Left forelimb (tissue), 1 donor: Measurements from ENCODE around the gene BST2.

Experiments used
- DNase-seq: peaks from one replicate; pipeline ENCODE4 v3.0.0-alpha.2; 2018; ENCODE audit warnings: low spot score

BST2 gene

DNA sequence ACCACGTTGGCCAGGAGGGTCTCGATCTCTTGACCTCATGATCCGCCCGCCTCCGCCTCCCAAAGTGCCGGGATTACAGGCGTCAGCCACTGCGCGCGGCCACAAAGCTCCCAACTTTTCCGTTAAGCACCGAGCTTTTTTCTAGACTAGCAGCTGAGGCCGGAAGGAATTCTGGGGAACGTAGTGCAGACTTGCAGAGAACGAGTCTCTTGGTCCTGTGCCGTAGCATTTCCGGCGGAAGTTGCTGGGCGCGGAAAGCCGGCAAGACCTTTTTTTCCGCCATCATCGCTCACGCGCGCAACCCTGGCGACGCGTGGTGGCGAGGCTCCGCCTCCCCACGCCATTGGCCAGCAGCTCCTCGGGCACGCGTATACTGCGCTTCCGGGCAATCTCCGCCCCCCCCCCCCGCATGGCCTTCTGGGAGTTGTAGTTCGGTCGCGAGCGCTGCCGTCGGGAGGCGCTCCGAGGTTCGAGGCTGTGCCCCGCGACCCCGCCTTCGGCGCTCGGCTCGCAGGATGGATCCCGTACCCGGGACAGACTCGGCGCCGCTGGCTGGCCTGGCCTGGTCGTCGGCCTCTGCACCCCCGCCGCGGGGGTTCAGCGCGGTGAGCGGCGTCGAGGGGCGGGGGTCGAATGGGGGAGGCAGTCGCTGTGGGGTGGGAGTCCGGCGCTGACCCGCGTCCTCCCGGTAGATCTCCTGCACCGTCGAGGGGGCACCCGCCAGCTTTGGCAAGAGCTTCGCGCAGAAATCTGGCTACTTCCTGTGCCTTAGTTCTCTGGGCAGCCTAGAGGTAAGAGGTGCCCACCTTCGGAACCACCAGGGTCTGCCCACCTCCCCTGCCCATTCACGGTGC is 14.4 kb upstream of the BST2 start, which contains the start of gene MVB12A:
MVB12A (plus strand) TSS at position 427 of the 854 bp plus-strand sequence; CDS start at position 516, 89 bp downstream.
- DNase-seq, result peak; percentile 99

DNA sequence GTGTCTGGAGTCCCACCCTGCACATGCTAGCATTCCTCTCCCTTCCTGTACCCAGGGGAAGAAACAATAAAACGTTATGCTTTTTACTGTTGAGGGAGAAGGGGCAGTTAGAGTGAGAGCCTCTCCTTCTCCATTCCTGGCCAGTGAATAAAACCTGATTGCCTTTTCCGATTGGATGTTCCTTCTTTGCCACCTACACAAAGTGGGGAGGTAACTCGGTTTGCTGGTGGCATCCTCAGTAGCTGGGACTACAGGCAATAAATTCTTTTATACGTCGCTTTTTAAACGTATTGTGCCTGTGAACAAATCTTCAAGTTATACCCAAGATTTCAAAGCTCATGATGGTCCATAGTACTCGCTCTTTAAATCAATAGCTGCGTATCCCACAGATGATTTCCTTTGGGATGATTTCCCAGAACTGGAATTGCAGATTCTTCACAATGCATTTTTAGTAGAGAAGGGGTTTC is 13.8 kb upstream of the BST2 start:
- DNase-seq, result no peak

DNA sequence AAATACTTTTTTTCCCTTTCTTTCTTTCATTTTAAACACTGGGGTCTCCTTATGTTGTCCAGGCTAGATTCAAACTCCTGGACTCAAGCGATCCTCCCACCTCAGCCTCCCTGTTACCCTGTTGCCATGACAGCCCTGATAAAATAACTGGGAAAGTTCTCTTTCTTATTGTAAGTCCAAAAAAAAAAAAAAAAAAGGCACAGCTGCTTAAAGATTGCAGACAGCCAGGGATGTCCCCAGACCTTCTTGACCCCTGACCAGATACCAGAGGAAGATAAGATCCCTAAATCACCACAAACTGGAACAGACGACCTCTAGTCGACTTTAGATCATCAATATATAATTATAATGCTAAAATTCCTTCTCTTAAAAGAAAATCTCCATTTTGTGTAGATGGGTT is 13.3 kb upstream of the BST2 start:
- DNase-seq, result no peak

DNA sequence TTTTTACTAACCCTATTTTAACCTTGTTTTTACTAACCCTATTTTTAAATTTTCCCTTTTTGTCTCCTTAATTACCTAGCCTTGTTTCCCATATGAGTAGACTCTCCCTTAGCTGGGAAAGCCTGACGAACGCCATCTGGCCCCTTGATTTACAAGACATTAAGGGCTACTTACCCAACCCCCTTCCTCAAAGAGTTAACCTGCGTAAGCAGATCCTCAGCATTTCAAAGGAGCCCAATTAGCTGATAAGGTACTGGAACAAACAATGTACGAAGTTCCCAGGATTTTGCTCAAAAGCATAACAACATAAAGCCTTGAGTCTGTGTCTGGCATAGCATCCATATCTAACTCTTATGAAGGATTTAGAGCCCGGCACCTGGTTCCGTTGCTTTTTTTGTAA is 9.7 kb upstream of the BST2 start:
- no peak for DNase-seq

DNA sequence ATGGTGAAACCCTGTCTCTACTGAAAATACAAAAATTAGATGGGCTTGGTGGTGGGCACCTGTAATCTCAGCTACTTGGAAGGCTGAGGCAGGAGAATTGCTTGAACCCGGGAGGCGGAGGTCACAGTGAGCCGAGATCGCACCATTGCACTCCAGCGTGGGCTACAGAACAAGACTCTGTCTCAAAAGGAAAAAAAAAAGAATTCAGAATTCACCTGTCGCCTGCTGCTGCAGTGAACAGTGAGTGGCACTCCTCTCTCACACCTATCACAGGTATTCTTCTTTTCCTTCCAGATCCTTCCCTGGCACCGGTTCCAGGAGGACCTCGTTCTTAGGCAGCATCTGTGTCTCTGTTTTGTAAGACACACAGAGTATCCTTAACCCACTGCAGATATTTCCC is 8.7 kb upstream of the BST2 start:
- no peak for DNase-seq

DNA sequence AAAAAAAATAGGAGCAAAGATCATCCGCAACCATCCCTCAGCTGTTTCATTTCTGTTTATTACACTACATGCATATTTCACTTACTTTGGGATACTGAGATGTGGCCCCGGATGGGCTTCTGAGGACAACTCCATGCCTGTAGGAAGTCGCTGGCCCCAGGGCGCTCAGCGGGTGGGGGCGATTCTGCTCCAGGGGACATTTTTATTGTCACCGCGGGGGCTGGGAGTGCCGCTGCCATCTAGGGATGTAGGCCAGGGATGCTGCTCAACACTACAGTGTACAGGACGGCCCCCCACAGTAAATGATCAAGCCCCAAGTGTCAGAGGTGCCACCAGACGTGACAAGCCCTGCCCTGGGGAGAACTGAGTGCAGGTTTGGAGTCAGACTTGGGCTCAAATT is 6.4 kb upstream of the BST2 start:
- no peak for DNase-seq

DNA sequence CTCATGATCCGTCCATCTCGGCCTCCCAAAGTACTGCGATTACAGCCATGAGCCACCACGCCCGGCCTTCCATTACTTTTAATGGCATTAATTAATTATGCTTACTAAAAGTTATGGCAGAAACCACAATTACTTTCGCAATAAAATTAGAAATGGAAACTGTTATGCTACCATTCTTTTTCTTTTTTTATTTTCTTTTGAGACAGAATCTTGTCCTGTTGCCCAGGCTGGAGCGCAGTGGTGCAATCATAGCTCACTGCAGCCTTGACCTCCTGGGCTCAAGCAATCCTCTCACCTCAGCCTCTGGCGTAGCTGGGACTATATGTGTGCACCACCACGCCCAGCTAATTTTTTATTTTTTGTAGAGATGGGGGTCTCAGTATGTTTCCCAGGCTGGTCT is 4.6 kb upstream of the BST2 start:
- DNase-seq, result no peak

DNA sequence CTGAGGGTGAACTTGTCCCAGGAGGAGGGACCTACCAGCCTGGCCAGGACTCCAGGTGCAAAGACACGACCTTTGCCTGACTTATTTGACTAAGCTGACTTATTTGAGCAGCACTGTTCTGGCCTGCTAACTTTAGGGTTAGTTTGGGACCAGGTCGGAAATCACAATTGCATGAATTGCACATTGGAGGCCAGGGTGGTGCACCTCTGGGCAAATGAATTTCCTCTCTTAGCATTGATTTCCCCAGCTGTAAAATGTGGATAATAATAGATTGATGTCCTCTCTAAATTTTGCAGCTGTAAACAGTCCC is 1.4 kb upstream of the BST2 start:
- DNase-seq, result no peak

DNA sequence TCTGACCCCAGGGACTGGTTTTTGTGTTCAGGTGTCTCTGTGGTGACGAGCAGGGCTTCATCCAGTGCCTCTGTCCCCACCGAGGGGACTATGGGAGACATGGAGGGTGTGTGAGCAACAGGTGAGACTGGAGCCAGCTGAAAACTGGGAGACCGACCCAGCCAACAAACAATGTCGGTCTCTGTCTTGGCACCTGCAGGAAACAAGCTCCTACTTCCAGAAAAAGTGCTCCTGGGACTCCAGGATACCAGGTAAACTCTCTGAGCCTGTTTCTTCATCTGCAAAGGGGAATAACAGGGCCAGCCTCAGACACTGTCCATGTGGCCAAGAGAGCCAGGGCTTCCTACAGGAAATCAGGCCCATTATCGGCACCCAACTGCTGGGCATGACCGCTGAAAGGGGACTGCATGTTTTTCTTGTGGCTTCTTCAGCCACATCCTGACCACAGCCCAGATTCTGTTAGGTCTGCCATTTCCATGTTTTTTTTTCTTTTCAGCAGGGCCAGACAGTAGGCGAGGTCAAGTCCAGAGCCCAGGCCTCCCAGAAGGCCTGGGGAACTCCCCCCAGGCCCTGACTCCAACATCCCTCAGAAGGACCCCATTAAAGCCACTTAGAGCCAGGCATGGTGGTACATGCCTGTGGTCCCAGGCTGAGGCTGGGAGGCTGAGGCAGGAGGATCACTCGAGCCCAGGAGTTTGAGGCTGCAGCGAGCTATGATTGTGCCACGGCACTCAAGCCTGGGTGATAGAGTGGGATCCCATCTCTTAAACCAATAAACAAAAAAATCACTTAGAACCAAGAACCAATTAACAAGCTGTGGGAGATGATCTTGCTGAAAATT is 836 bp upstream of the BST2 start:
- no peak for DNase-seq

DNA sequence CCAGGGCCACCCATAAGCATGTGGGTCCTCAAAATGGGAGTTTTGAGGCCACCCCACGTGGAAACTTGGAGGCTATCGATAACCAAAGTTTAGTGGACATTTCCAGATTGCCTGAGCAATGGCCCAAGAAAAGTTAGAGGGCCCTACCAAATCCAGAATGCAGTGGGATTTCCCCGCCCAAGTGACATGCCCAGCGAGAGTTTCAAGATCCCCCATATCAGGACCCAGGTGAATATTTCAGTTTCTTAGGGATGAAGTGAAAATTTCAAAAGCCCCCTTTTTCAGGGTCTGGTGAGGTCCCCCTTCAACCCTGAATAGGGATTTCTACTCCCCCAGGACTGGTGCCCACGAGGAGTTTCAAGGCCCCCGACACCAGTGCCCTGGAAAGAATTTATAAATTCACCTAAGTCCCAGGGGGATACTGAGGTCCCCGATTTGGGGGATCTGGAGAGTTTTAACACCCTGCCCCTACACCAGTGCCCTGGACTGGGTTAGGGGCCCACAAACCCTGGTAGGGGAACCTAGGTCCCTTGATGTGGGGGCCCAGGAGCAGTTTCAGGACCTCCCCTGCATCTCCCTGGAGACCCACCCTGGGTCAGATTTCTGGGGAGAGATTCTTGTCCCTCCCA is 695 bp downstream of the BST2 start:
- DNase-seq, result no peak

DNA sequence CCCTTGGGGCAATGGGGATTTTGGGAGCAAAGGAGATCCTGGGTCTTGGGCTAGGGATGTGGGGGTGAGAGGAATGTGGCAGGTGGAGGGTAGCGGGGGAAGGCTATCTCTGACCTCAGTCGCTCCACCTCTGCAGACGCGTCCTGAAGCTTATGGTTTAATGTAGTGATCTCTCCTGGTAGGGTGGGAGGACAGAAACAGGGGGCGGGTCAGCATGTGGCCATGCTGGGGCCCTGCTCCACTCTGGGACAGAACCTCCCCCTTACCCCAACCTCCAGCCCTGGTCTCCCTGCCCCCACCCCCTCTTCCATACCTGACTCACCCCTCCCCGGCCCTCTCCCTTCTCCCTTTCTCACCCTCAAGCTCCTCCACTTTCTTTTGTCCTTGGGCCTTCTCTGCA is 1.4 kb downstream of the BST2 start:
- no peak for DNase-seq

DNA sequence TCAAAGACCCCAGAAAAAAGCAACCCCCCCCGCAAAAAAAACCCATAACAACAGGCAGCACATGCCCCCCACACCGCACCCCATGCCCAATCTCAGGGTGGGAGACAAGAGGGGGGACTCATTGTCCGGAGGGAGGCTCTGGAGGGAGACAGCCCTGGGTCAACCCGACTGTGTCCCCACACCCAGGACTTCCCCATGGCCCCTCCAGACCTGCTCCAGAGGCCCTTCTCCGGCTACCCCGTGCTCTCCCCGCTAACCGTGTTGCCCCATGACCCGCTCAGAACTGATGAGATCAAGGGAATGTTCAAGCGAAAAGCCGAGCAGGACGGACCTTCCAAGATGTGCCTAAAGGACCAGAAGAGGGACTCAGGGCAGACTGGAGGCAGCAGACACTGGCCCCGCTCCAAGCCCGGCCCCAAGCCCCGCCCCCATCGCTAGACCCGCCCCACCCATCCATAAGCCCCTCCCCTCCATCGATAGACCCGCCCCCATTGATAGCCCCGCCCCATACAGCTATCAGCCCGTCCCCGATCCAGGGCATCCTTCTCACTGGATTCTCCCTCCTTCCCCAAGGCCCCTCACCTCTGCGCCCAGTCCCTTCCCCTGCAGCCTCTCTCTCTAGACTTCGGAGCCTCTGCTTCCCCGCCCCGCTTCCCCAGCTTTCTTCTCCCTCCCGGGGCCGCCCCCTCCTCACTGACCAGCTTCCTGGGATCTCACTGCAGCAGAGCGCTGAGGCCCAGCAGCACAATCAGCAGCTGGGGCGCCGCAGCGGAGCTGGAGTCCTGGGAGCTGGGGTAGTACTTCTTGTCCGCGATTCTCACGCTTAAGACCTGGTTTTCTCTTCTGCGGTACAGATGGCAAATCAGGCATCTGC is 2.2 kb downstream of the BST2 start:
- no peak for DNase-seq

DNA sequence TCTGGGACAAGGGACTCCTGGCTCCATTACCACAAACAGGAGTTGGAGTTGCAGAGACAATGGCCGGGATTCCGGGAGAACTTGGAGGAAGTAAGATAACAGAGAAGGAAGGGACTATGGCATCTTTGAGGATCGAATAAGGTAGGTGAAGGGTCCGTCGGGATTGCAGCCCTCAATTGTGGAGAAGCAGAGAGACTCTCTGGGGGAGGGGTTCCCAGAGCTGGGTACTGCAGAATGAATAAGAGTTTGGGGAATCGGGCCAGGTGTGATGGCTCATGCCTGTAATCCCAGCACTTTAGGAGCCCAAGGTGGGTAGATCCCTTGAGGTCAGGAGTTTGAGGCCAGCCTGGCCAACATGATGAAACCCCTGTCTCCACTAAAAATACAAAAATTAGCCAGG is 3.8 kb downstream of the BST2 start:
- no peak for DNase-seq

DNA sequence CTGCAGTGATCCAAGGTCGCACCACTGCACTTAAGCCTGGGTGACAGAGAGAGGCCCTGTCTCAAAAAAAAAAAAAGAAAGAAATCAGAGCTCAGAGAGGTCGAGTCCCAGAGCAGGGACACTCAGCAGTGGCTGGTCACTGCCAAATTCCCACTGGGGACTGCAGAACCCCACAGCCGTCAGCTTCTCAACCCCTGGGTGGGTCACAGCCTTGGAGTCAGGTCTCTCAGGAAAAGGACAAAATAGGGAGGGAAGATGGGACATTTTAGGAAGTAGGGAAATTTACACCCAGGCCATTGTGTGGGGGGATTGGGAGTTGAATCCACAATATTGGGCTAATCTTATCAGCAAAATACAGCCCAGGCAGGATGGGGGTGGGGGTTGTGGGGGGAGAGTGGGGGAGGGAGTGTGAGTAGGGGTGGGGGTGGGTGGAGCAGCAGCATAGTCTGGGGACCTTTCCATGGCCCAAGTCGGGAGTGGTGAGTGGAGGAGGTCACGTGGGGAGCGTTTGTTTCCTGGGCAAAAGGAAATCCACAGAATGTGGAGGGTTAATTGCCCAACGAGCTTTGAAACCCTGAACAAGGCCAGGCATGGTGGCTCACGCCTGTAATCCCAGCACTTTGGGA is 6.4 kb downstream of the BST2 start:
- DNase-seq, result no peak

DNA sequence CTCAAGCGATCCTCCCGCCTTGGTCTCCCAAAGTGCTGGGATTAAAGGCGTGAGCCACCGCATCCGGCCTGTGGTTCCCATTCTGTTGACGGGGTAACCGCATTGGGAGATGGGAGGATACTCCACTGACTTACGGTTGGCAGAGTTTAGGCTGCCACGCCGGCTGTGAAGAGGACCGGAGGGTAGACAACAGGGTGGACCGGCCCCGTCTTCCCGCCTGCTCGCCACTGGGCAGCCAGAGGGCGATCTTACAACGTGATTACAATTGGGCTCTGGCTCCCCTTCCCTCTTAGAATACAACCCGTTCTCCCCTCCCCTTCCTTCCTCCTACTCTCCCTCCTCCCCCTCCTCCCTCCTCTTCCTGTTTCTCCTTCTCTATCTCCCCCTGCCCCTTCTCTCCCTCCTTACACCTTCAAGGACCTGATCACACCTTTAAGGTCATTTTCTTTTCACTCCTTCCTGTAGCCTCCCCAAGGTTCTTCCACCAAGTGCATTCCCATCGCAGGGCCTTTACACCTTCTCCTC is 10.5 kb downstream of the BST2 start:
- DNase-seq, result no peak

DNA sequence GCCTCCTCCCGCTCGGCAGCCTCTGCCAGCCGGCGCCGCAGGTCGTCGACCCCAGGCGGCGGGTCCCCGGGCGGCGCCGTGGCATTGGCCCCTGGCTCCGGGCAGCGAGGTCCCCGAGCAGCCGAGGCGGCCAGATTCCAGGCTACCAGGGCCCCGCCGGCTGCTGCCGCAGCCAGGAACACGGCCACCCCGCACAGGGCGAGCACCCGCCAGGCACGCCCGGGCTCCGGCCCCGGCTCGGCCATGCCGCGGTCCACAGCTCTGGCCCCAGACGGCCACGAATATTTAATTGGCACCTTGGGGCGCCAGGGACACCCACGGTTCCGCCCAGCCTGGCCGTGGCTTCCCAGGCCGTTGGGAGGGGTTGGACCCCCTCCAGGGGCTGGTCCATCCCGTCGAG is 11.5 kb downstream of the BST2 start, which contains the start of gene CCDC194:
CCDC194 (minus strand) TSS at position 283 of the 400 bp plus-strand sequence; CDS start at position 245, 38 bp downstream.
- no peak for DNase-seq

DNA sequence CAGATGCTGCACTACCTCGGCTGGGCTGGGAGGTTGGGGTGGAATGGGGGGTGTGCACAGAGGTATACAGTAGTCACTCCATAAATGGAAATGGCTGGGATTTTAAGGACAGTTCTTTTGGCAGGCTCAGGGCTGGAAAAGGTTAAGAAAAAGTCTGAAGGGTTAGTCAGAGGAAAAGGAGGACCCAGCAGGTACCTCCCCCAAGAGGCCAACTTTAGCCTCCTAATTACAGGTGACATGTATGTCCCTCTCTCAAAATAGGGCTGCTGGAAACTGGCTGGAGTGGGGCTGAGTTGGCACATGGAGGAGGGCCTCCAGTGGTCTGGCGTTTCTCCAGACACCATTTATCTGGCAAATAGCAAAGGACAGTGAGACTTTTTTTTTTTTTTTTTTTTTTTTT is 12.4 kb downstream of the BST2 start:
- no peak for DNase-seq

DNA sequence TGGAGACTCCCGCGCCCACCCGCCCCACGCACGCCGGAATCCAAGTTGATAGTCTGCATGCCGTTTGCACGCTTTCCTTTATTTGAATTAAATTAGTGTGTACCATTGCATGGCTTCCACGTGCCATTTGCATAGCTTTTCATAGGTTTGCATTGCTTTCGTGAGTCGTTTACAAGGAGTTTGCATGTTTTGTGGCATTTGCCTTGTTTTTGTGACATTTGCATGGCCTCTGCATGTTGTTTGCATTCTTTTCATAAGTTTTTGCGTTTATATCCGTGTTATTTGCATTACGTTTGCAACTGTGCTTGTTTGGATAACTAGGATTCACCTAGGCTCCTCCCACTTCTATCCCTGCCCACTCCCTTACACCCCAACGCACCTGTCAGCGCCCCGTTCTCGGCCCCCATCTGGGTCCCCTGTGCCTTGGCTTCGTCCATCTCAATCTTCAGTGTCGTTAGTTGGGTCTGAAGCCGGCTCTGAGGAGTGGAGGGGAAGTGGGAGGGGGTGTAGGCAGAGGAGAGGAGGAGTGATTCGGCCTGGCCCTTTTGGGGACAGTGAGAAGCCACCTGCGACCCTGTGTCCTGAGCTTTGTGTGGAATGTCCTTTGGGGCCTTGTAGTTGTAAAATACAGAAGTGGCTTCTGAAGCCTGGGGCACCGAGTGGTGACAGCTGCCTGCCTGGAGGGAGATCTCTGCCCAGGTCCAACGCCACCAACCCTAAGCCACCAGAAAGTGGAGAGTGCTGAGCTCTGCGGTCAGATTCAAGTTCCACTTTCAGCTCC is 13.9 kb downstream of the BST2 start:
- no peak for DNase-seq

DNA sequence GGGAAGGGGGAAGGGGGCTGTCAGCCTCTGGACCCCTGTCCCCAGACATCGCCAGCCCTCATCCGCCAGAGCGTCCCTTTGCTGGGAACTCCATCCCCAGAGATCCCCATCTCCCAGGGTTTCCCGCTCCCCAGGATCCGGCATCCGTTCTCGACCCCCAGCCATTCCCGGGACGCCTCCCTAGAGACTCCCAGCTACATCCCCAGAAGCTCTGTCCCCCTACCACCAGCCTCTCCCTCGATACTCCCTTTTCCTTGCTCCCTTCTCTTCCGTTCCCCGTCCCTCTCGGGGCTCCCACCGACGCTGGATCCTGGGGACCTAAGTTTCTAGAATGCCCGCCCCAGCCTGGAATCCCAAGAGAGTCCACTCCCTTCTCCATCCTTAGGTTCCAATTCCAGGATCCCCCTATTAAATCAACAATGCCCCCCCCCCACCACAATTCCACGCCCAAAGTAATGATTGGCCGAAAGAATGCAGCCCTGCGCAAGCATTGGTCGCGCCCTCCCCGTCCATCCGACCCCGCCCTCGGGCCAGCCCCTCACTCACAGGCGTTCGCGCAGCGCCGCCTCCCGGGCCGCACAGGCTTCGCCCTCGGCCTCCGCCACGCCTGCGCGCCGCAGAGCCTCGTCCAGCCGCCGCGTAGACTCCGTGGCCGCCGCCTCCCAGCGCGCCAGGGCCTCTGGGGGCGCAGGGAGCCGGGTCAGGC is 14.6 kb downstream of the BST2 start:
- DNase-seq, result peak; percentile 93
